Omental fat pad (tissue), 4 donors: ENCODE results near the gene ESR1. TPM values are rescaled to one million over a fixed set of nuclear protein-coding genes. Genes with fewer than 3 reads are reported as not detected.
"Not testable (repeated sequence)": the region's sequence is repeated elsewhere in the genome, so short reads cannot be mapped to it uniquely, and the experiment has no call there.

ENCODE experiments used
- ATAC-seq: fragments of 150-250 bp; one replicate; pipeline ENCODE4 v1.9.1; 2016; ENCODE audit warnings: mild to moderate bottlenecking, moderate library complexity; ENCODE audit not compliant: low FRiP score
- DNase-seq: peaks from one replicate; pipeline ENCODE4 v3.0.0-alpha.2; 2019; ENCODE audit warnings: low spot score
- CTCF ChIP-seq, 3 donors: fragments of 450-650 bp; IDR thresholded peaks; one replicate each; pipeline ENCODE4 v1.5.1; 2016 to 2017; ENCODE audit warnings: antibody characterized with exemption in 3 of 3, mild to moderate bottlenecking in 3 of 3, moderate library complexity in 2 of 3
- total RNA-seq, 4 donors: library from RNA; depleted of rRNA; stranded (reverse); fragments of >200 nt; gene quantifications; one replicate each; pipeline ENCODE4 v1.1.0, GENCODE V29; 2016

The ESR1 gene
- total RNA-seq, 4 donors from 2014 or later: 2.3 to 4.9 (median 3.8) TPM

- ATAC-seq (no peak), DNase-seq (no peak)
- TF ChIP-seq CTCF (IDR thresholded peaks at IDR 0.05): no peak
These were observed 252.4 kb downstream of the ESR1 start for GRCh38 chr6:152059909-152060308.

GRCh38 chr6:152062476-152062875, 255.0 kb downstream of the ESR1 start:
- DNase-seq (no peak), ATAC-seq (no peak)
- TF ChIP-seq CTCF (IDR thresholded peaks at IDR 0.05): no peak

- no peak for TF ChIP-seq CTCF (IDR thresholded peaks at IDR 0.05)
- DNase-seq (no peak), ATAC-seq (no peak)
These were observed 255.9 kb downstream of the ESR1 start for GRCh38 chr6:152063170-152063921.

- TF ChIP-seq CTCF (IDR thresholded peaks at IDR 0.05): no peak
- ATAC-seq (no peak), DNase-seq (no peak)
These were observed 261.3 kb downstream of the ESR1 start for GRCh38 chr6:152068622-152069261.

- no peak for ATAC-seq
- DNase-seq: no peak
- no peak for TF ChIP-seq CTCF (IDR thresholded peaks at IDR 0.05)
These were observed 263.1 kb downstream of the ESR1 start for GRCh38 chr6:152070556-152070955.

- DNase-seq (no peak), ATAC-seq (no peak)
- TF ChIP-seq CTCF (IDR thresholded peaks at IDR 0.05): no peak
These were observed 263.8 kb downstream of the ESR1 start for GRCh38 chr6:152071318-152071717.

- no peak for TF ChIP-seq CTCF (IDR thresholded peaks at IDR 0.05)
- ATAC-seq (no peak), DNase-seq (no peak)
These were observed 264.4 kb downstream of the ESR1 start for GRCh38 chr6:152071843-152072242.

- not testable (repeated sequence) for ATAC-seq, DNase-seq
These were observed 268.8 kb downstream of the ESR1 start for GRCh38 chr6:152076242-152076641.
